HepG2 (cell line): Measurements from ENCODE around the gene LCORL. TPM values are rescaled to one million over a fixed set of nuclear protein-coding genes. Genes with fewer than 3 reads are reported as not detected.

Experiments
- ATAC-seq: fragments of 200-7000 bp; cut with Tn5 transposase; 3 replicates; pipeline ENCODE4 v1.9.1; 2020; ENCODE audit warnings: mild to moderate bottlenecking, moderate library complexity
- BruUV-seq: library from RNA; stranded (reverse); fragments of 400-500 nt; replicated peaks from 2 replicates; lab custom pipeline; 2021; lab: Mats Ljungman, UMichigan
- CTCF ChIA-PET: fragments of 300-600 bp; formaldehyde crosslinking; extraction: SDS; loops from one replicate; lab custom pipeline; 2021; ENCODE audit warnings: low total read pairs, inconsistent platforms, low intra/inter-chr PET ratio; lab: Yijun Ruan, JAX
- POLR2A ChIA-PET: fragments of 350-600 bp; sonication (Branson Sonifier 250); formaldehyde crosslinking; loops from one replicate; lab custom pipeline; 2020; ENCODE audit warnings: antibody characterized with exemption, inconsistent platforms; lab: Yijun Ruan, JAX
- DNase-seq: peaks from one replicate; pipeline ENCODE4 v3.0.0-alpha.2; 2015; ENCODE audit warnings: low spot score
- FAIRE-seq: peaks from 3 replicates; lab custom pipeline; 2011; peaks lifted over from hg19 to GRCh38; lab: Jason Lieb, UNC
- H2AFZ ChIP-seq: one replicate; pipeline ENCODE4 v1.6.1; 2011; ENCODE audit warnings: low read length, inconsistent platforms
- H3K27ac ChIP-seq: fragments of 300-600 bp; 3 replicates; pipeline ENCODE4 v1.8.0; 2011; ENCODE audit warnings: mixed run types, mild to moderate bottlenecking, mixed read lengths, low read length, inconsistent platforms; ENCODE audit not compliant: insufficient read depth; ENCODE audit errors: extremely low read length
- H3K27me3 ChIP-seq, 2 experiments: fragments of 200-600 bp in 1 of 2; 2 replicates in 1 of 2; 3 replicates in 1 of 2; pipeline versions ENCODE4 v1.6.0 to v1.8.0; 2011; ENCODE audit warnings: low read length in 2 of 2, mild to moderate bottlenecking in 2 of 2, moderate library complexity in 2 of 2, inconsistent platforms in 1 of 2; ENCODE audit not compliant: insufficient read depth in 2 of 2, control insufficient read depth in 1 of 2
- H3K36me3 ChIP-seq, 2 experiments: fragments of 200-600 bp in 1 of 2; replicated peaks in 1 of 2; 2 replicates in 1 of 2; 3 replicates in 1 of 2; pipeline versions ENCODE4 v1.5.1 to v1.8.0; 2011; ENCODE audit warnings: low read length in 2 of 2, inconsistent platforms in 1 of 2; ENCODE audit not compliant: insufficient read depth in 2 of 2, control insufficient read depth in 1 of 2
- H3K4me1 ChIP-seq: 2 replicates; pipeline ENCODE4 v1.5.1; 2012; ENCODE audit warnings: low read length, inconsistent platforms; ENCODE audit not compliant: insufficient read depth
- H3K4me2 ChIP-seq: 2 replicates; pipeline ENCODE4 v1.6.0; 2011; ENCODE audit warnings: low read depth, low read length, inconsistent platforms
- H3K4me3 ChIP-seq, 3 experiments: fragments of 200-600 bp in 1 of 3; sonication (generic), shearing (Covaris generic) in 1 of 3; replicated peaks in 1 of 3; 2 replicates each; pipeline ENCODE4 v1.5.1; 2011 to 2016; ENCODE audit warnings: low read length in 3 of 3, inconsistent platforms in 2 of 3, low read depth in 2 of 3, mild to moderate bottlenecking in 2 of 3, control low read depth in 1 of 3, mixed read lengths in 1 of 3; ENCODE audit not compliant: insufficient read depth in 1 of 3
- H3K79me2 ChIP-seq: one replicate; pipeline ENCODE4 v1.6.1; 2011; ENCODE audit warnings: low read length, inconsistent platforms; ENCODE audit not compliant: insufficient read depth
- H3K9ac ChIP-seq: 2 replicates; pipeline ENCODE4 v1.6.0; 2011; ENCODE audit warnings: mild to moderate bottlenecking, low read depth, low read length, inconsistent platforms; ENCODE audit not compliant: insufficient read depth
- H3K9me3 ChIP-seq: 2 replicates; pipeline ENCODE4 v1.5.1; 2012; ENCODE audit warnings: mild to moderate bottlenecking, low read length
- H4K20me1 ChIP-seq: 2 replicates; pipeline ENCODE4 v1.6.0; 2011; ENCODE audit warnings: inconsistent platforms, mild to moderate bottlenecking, low read length, moderate library complexity; ENCODE audit not compliant: insufficient read depth
- ATF7 ChIP-seq, 2 experiments: fragments of 450-650 bp in 1 of 2; sonication (generic) in 1 of 2; formaldehyde crosslinking in 1 of 2; IDR thresholded peaks; 2 replicates each; pipeline versions ENCODE4 v1.4.0 to v1.6.1; 2016 to 2020; ENCODE audit warnings: antibody characterized with exemption in 1 of 2, mild to moderate bottlenecking in 1 of 2, missing genetic modification reagents in 1 of 2
- CEBPB ChIP-seq: IDR thresholded peaks from 2 replicates; pipeline ENCODE4 v1.6.1; 2011; ENCODE audit warnings: low read depth, low read length, improper control_type of control experiment, borderline replicate concordance
- ZFP1 ChIP-seq: IDR thresholded peaks from 2 replicates; pipeline ENCODE4 v1.6.1; 2016
- ZNF891 ChIP-seq: sonication (generic); formaldehyde crosslinking; IDR thresholded peaks from 2 replicates; pipeline ENCODE4 v1.5.0; 2020; ENCODE audit warnings: mild to moderate bottlenecking, missing genetic modification reagents
- WGBS: methylation state at CpG from one replicate; pipeline ENCODE4 v1.1.6; 2017; ENCODE audit warnings: low lambda C conversion rate; 5-methylcytosine and 5-hydroxymethylcytosine counted together
- in situ Hi-C: cut with HindIII; loops from 2 replicates; pipeline ENCODE4 v1.10.0; 2017; ENCODE audit warnings: low pct_unique_long_range_greater_than_20kb; ENCODE audit not compliant: extremely low pct_ligation_motif_present
- intact Hi-C: fragments of 100-400 bp; cut with micrococcal nuclease; formaldehyde crosslinking; loops from one replicate; pipeline ENCODE4 v1.10.0; 2022; ENCODE audit not compliant: unreplicated experiment
- polyA plus RNA-seq, 8 experiments: library from polyadenylated mRNA; depleted of rRNA in 3 of 8; stranded (reverse) in 7 of 8; unstranded in 1 of 8; fragments of >200 nt; fragmentation: Illumina TruSeq in 4 of 8; extraction: Trizol in 4 of 8; gene quantifications; 2 replicates each; pipeline versions ENCODE4 v1.2.1 to v1.2.3, GENCODE V29; 2011 to 2016; ENCODE audit warnings: low read depth in 4 of 8, missing spikeins in 1 of 8, mixed read lengths in 1 of 8; ENCODE audit not compliant: insufficient read depth in 1 of 8
- total RNA-seq, 5 experiments: library from RNA; depleted of rRNA; stranded (reverse); fragments of >200 nt; fragmentation: Illumina TruSeq; extraction: Trizol; gene quantifications; 2 replicates each; pipeline ENCODE4 v1.2.3, GENCODE V29; 2016; ENCODE audit warnings: low read depth in 1 of 5
- TF ChIP-seq, protein P1 (sequence below): sonication (generic); formaldehyde crosslinking; IDR thresholded peaks from 2 replicates; pipeline ENCODE4 v1.4.0; 2020; ENCODE audit warnings: missing genetic modification reagents

Gene LCORL
- total and polyA plus RNA-seq, 2 of the 13 experiments (the other 11 are each of a cell fraction or from before 2014, with no cell fraction given) = 5.3 to 14.5 TPM

DNA sequence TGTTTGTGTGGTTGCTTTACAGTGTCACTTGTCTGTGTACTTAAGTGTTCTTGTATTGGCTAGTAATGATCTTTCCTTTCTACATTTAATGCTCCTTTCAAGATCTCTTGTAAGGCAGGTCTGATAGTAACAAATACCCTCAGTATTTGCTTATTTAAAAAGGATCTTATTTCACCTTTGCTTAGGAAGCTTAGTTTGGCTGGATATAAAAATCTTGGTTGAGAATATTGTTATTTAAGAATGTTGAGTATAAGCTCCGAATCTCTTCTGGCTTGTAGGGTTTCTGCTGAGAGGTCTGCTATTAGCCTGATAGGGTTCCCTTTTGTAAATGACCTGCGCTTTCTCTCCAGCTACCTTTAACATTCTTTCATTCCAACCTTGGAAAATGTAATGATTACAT lies 35.7 kb downstream of the LCORL start:
- FAIRE-seq = no peak
- H3K4me3 ChIP-seq = no peak overlapping the region
- H3K9me3 ChIP-seq = peaks cover 29% of the 10 kb centered on the region
- ATAC-seq = no peak
- H3K4me1 ChIP-seq = no peaks in the 10 kb centered on the region
- H3K9ac ChIP-seq = no peak overlapping the region
- TF ChIP-seq ZFP1 (CRISPR knock-in tag) = peak; percentile 77; the same call in 1 of the 2 replicates
- no peak for TF ChIP-seq CEBPB
- no peak overlapping the region for H3K4me2 ChIP-seq
- WGBS = 97% methylated on average over 2 of the region's 2 CpGs
- ChIA-PET POLR2A (no interaction called here), CTCF (no interaction called here)
- H3K79me2 ChIP-seq = no peaks in the 10 kb centered on the region
- H3K27ac ChIP-seq = no peak overlapping the region
- no peak for DNase-seq
- in situ Hi-C loops = no loop called here
- no peaks in the 10 kb centered on the region for H4K20me1 ChIP-seq
- BruUV-seq = no TSS peak
- no peak overlapping the region for H2AFZ ChIP-seq
- intact Hi-C loops = no loop called here
- H3K36me3 ChIP-seq = no peaks in the 10 kb centered on the region
- no peaks in the 10 kb centered on the region for H3K27me3 ChIP-seq

DNA sequence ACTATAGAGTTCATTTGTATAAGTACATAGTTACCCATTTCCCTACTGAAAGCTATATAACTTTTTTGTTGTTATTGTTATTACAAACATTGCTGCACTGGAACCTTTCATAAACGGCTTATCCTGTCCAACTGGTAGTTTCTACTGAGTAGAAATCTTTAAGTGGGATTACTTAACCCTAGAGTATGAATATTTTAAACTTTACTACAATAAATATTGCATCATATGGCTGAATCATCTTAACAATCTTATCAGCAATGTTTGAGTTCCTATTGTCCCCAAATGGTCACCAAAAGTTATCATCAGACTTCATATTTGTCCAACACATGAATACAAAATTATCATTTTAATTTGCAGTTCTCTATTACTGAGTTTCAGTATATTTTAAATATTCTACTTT lies 40.5 kb downstream of the LCORL start:
- no peak for ATAC-seq
- POLR2A ChIA-PET = no interaction called here

More for the DNA sequence above, 40.5 kb downstream of the LCORL start:
- Histone ChIP-seq H3K9me3 (peaks cover 9% of the 10 kb centered on the region), H2AFZ (no peak overlapping the region), H4K20me1 (no peaks in the 10 kb centered on the region), H3K27ac (no peak overlapping the region), H3K9ac (no peak overlapping the region), H3K4me3 (no peak overlapping the region), H3K27me3 (no peaks in the 10 kb centered on the region), H3K4me1 (no peaks in the 10 kb centered on the region), H3K4me2 (no peak overlapping the region)
- BruUV-seq = no TSS peak
- WGBS = 84% methylated on average over 1 of the region's 1 CpG
- in situ Hi-C loops = no loop called here
- DNase-seq = no peak
- CTCF ChIA-PET = no interaction called here
- FAIRE-seq = no peak
- TF ChIP-seq ATF7 (IDR thresholded peaks at IDR 0.05) (peak; percentile 5; the same call in 1 of the 2 replicates), ATF7 (CRISPR knock-in tag; IDR thresholded peaks at IDR 0.05) (no peak), ZNF891 (CRISPR knock-in tag) (no peak), CEBPB (peak; percentile 38; the same call in 1 of the 2 replicates)
- TF ChIP-seq, protein P1, sequence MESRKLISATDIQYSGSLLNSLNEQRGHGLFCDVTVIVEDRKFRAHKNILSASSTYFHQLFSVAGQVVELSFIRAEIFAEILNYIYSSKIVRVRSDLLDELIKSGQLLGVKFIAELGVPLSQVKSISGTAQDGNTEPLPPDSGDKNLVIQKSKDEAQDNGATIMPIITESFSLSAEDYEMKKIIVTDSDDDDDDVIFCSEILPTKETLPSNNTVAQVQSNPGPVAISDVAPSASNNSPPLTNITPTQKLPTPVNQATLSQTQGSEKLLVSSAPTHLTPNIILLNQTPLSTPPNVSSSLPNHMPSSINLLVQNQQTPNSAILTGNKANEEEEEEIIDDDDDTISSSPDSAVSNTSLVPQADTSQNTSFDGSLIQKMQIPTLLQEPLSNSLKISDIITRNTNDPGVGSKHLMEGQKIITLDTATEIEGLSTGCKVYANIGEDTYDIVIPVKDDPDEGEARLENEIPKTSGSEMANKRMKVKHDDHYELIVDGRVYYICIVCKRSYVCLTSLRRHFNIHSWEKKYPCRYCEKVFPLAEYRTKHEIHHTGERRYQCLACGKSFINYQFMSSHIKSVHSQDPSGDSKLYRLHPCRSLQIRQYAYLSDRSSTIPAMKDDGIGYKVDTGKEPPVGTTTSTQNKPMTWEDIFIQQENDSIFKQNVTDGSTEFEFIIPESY (CRISPR knock-in tag) = no peak
- TF ChIP-seq, all 625 proteins: peak for 2
- Histone ChIP-seq H3K36me3 (no peaks in the 10 kb centered on the region), H3K79me2 (peaks cover 2% of the 10 kb centered on the region)
- intact Hi-C loops = no loop called here
